ENCODE data around the gene ACCSL. TPM values are rescaled to one million over a fixed set of nuclear protein-coding genes. Genes with fewer than 3 reads are reported as not detected.

Gene ACCSL
- total RNA-seq, 1 donor from 2014 or later = not detected

DNA sequence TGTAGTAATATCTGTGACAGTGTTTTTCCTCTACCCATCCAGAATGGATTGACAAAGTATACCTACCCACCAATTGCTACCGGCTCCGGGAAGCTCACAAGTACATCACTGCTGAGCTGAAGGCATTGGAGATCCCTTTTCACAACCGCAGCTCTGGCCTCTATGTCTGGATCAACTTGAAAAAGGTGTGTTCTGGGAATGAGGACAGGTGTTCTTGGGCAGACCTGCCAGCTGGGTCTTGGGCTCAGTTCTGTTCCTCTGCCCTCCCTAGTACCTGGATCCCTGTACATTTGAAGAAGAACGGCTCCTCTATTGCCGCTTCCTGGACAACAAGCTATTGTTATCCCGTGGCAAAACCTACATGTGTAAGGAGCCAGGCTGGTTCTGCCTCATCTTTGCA is 10.5 kb downstream of the ACCSL start:
- Histone ChIP-seq H3K4me3 (no peak overlapping the region), H3K27ac (no peak overlapping the region), H3K4me1 (no peaks in the 10 kb centered on the region), H3K36me3 (no peaks in the 10 kb centered on the region), H3K9me3 (no peaks in the 10 kb centered on the region), H3K27me3 (no peaks in the 10 kb centered on the region)
- no peak for DNase-seq (ENCODE audit: extremely low spot score in 2 of 2)
- TF ChIP-seq POLR2A (IDR thresholded peaks at IDR 0.05) = no peak
- TF ChIP-seq, protein P1, sequence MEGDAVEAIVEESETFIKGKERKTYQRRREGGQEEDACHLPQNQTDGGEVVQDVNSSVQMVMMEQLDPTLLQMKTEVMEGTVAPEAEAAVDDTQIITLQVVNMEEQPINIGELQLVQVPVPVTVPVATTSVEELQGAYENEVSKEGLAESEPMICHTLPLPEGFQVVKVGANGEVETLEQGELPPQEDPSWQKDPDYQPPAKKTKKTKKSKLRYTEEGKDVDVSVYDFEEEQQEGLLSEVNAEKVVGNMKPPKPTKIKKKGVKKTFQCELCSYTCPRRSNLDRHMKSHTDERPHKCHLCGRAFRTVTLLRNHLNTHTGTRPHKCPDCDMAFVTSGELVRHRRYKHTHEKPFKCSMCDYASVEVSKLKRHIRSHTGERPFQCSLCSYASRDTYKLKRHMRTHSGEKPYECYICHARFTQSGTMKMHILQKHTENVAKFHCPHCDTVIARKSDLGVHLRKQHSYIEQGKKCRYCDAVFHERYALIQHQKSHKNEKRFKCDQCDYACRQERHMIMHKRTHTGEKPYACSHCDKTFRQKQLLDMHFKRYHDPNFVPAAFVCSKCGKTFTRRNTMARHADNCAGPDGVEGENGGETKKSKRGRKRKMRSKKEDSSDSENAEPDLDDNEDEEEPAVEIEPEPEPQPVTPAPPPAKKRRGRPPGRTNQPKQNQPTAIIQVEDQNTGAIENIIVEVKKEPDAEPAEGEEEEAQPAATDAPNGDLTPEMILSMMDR (IDR thresholded peaks at IDR 0.05) = no peak
- TF ChIP-seq POLR2AphosphoS5 (IDR thresholded peaks at IDR 0.05; ENCODE audit: insufficient read depth in 1 of 2, low read depth in 1 of 2) = no peak
- intact Hi-C loops (cut with DNase I) = no loop called here

DNA sequence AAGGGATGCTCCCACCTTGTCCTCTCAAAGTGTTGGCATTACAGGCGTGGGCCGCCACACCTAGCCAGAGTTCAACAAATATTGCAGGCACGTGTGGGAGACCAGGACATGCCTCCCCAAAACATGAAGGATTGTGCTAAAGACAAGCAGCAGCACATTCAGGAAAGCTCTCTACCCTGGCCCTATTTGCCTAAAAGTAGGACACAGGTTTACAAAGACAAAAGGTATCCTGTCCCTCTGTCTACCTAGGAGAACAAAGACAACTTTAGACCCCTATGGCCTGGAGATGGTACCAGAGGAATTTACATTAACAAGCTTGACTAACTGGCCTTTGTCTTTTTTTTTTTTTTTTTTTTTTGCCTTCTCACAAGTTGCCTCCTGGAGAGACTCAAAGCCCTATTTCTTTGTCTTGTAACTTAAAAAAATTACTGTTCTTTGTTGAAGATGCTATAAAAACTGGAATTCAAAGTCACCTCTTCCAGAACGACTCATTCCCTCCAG is 17.4 kb downstream of the ACCSL start:
- intact Hi-C loops (cut with DNase I) = no loop called here
- peak in 1 of 2 donors; percentile 64 for DNase-seq (ENCODE audit: extremely low spot score in 2 of 2)

DNA sequence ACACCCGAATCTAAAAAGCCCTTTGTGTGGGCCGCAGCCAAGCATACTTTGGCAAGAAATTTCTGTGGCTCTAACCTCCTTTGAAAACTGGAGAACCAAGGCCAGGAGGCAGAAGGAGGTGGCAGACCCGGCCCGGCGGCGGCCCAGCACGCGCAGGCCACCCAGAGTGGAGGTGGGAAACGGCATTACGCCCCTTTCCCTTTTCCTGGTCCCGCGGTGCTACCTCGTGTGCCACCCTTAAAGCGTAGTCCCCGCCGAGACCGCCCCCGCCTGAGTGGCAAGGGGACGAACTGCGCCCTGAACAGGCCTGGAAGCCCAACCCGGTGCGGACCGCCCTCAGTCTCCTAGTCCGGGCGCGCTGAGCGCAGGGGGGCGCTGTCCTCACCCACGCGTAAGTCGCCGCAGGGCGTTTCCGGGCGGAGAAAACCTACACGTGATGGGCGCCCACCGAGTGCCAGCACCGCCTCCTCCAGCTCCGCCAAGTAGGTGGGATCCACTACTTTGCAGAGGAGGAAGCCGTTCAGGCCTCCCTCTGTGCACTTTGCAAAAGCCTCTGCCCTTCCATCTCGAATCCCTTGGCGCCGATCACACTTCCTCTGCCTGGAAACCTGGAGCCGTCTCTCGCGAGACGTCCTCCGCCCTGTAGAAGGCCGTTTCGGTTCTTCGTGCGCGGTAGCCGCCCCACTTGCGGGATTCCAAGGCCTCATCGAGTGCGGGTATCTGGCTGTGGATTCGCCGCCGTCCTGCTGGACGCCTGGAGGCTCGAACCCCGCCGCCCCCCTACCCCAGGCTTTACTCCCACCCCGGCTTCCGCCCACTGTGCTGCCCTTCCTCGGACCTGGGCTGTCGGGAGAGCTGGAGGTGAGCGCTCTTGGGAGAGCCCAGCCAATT is 18.3 kb downstream of the ACCSL start, which contains the start of gene ACCS:
Gene ACCS (plus strand): TSS at position 430 of the 891 bp plus-strand sequence. CDS start 1,358 bp downstream, outside the sequence.
- no peaks in the 10 kb centered on the region for H3K36me3 ChIP-seq
- DNase-seq (ENCODE audit: extremely low spot score in 2 of 2) = peak in 1 of 2 donors; percentile 96
- H3K27me3 ChIP-seq = no peaks in the 10 kb centered on the region
- H3K4me3 ChIP-seq = peak within 1 kb of the TSS; percentile 67 to 85
- TF ChIP-seq POLR2AphosphoS5 (IDR thresholded peaks at IDR 0.05; ENCODE audit: insufficient read depth in 1 of 2, low read depth in 1 of 2) (peak; percentile 63 to 91), POLR2A (IDR thresholded peaks at IDR 0.05) (peak in 1 of 2 donors; percentile 23)
- TF ChIP-seq, protein P1 (IDR thresholded peaks at IDR 0.05) = peak; percentile 29 to 88 (median 72)
- peaks cover 19% of the 10 kb centered on the region for H3K4me1 ChIP-seq
- intact Hi-C loops (cut with DNase I) = no loop called here
- H3K9me3 ChIP-seq = no peaks in the 10 kb centered on the region
- peak within 1 kb of the TSS; percentile 83 for H3K27ac ChIP-seq

More for the DNA sequence above, 17.4 kb downstream of the ACCSL start:
- Histone ChIP-seq H3K9me3 (no peaks in the 10 kb centered on the region), H3K27me3 (no peaks in the 10 kb centered on the region), H3K4me1 (peaks cover 19% of the 10 kb centered on the region), H3K4me3 (peak overlapping the region in 1 of 2 donors; percentile 85), H3K36me3 (no peaks in the 10 kb centered on the region), H3K27ac (peak overlapping the region; percentile 83)
- TF ChIP-seq, protein P1 (IDR thresholded peaks at IDR 0.05) = no peak
- TF ChIP-seq POLR2A (IDR thresholded peaks at IDR 0.05) = no peak
- no peak for TF ChIP-seq POLR2AphosphoS5 (IDR thresholded peaks at IDR 0.05; ENCODE audit: insufficient read depth in 1 of 2, low read depth in 1 of 2)

DNA sequence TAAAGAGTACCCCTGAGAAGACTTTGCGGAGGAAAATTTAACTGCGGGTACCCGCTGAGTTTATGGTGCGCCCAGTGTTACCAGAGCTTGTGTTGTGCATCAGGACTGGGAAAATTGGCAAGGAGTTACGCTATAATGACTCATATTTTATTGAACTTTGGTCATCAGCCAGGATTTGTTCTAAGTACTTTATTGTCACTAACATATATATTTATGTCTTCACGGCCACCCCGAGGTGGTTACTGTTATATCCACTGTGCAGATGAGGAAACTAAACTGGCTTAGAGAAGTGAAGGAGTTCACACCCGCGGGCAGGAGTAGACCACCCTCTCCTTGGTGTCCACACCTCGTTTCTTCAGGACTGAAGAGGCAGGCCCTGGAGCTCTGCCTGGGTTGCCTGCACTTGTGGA is 19.0 kb downstream of the ACCSL start:
- peak in 1 of 2 donors; percentile 84 for DNase-seq (ENCODE audit: extremely low spot score in 2 of 2)
- Histone ChIP-seq H3K4me1 (peaks cover 19% of the 10 kb centered on the region), H3K27me3 (no peaks in the 10 kb centered on the region), H3K27ac (peak overlapping the region; percentile 83), H3K36me3 (no peaks in the 10 kb centered on the region), H3K9me3 (no peaks in the 10 kb centered on the region), H3K4me3 (peak overlapping the region; percentile 67 to 85)
- intact Hi-C loops (cut with DNase I) = no loop called here
- TF ChIP-seq, protein P1 (IDR thresholded peaks at IDR 0.05) = no peak
- TF ChIP-seq POLR2A (IDR thresholded peaks at IDR 0.05) (no peak), POLR2AphosphoS5 (IDR thresholded peaks at IDR 0.05; ENCODE audit: insufficient read depth in 1 of 2, low read depth in 1 of 2) (no peak)
